GM23338 (cell line): Measurements from ENCODE around the gene FOXJ1. TPM values are rescaled to one million over a fixed set of nuclear protein-coding genes. Genes with fewer than 3 reads are reported as not detected.

Source experiments
- ATAC-seq: fragments of 200-7000 bp; cut with Tn5 transposase; 3 replicates; pipeline ENCODE4 v1.9.1; 2020
- DNase-seq: peaks from one replicate; pipeline ENCODE4 v3.0.0-alpha.2; 2015; ENCODE audit warnings: low spot score
- H2AFZ ChIP-seq: fragments of 200-600 bp; sonication (generic); 2 replicates; pipeline ENCODE4 v1.8.0; 2016; ENCODE audit warnings: antibody characterized with exemption, mild to moderate bottlenecking, moderate library complexity
- H3F3A ChIP-seq: fragments of 200-600 bp; sonication (generic); replicated peaks from 2 replicates; pipeline ENCODE4 v1.8.0; 2017; ENCODE audit warnings: antibody characterized with exemption, mixed run types, low read depth
- H3K27ac ChIP-seq: fragments of 200-600 bp; sonication (generic); 2 replicates; pipeline ENCODE4 v1.6.1; 2016; ENCODE audit warnings: low read depth
- H3K27me3 ChIP-seq: fragments of 200-600 bp; sonication (generic); 2 replicates; pipeline ENCODE4 v1.8.0; 2016; ENCODE audit warnings: mild to moderate bottlenecking, mixed run types, moderate library complexity; ENCODE audit not compliant: insufficient read depth
- H3K36me3 ChIP-seq: fragments of 200-600 bp; sonication (generic); 2 replicates; pipeline ENCODE4 v1.8.0; 2016; ENCODE audit warnings: mild to moderate bottlenecking; ENCODE audit not compliant: insufficient read depth
- H3K4me1 ChIP-seq: fragments of 200-600 bp; sonication (generic); 2 replicates; pipeline ENCODE4 v1.8.0; 2016; ENCODE audit warnings: mild to moderate bottlenecking, moderate library complexity; ENCODE audit not compliant: insufficient read depth
- H3K4me2 ChIP-seq: fragments of 200-600 bp; sonication (generic); 2 replicates; pipeline ENCODE4 v1.7.1; 2017; ENCODE audit warnings: mixed run types
- H3K4me3 ChIP-seq: fragments of 200-600 bp; sonication (generic); 2 replicates; pipeline ENCODE4 v1.6.1; 2016; ENCODE audit warnings: mixed run types
- H3K79me2 ChIP-seq: fragments of 200-600 bp; sonication (generic); replicated peaks from 2 replicates; pipeline ENCODE4 v1.8.0; 2017; ENCODE audit warnings: mild to moderate bottlenecking; ENCODE audit not compliant: insufficient read depth
- H3K9me2 ChIP-seq: fragments of 200-600 bp; sonication (generic); 2 replicates; pipeline ENCODE4 v1.8.0; 2017; ENCODE audit not compliant: insufficient read depth
- H4K20me1 ChIP-seq: fragments of 200-600 bp; sonication (generic); replicated peaks from 2 replicates; pipeline ENCODE4 v1.8.0; 2017; ENCODE audit warnings: mild to moderate bottlenecking; ENCODE audit not compliant: insufficient read depth
- H3K27ac Mint-ChIP-seq: 2 replicates; pipeline ENCODE4 v1.8.0; 2020; ENCODE audit warnings: inconsistent platforms, mild to moderate bottlenecking, moderate library complexity, mixed read lengths
- H3K27me3 Mint-ChIP-seq: 3 replicates; pipeline ENCODE4 v1.8.0; 2022; ENCODE audit warnings: low read depth, mild to moderate bottlenecking, moderate library complexity, mixed read lengths, inconsistent platforms; ENCODE audit not compliant: insufficient read depth, poor library complexity
- H3K36me3 Mint-ChIP-seq: 3 replicates; pipeline ENCODE4 v1.8.0; 2021; ENCODE audit warnings: low read depth, mild to moderate bottlenecking, inconsistent platforms, moderate library complexity, mixed read lengths
- H3K4me1 Mint-ChIP-seq: 3 replicates; pipeline ENCODE4 v1.8.0; 2020; ENCODE audit warnings: mild to moderate bottlenecking, inconsistent platforms, mixed read lengths
- H3K4me3 Mint-ChIP-seq: 3 replicates; pipeline ENCODE4 v1.8.0; 2021; ENCODE audit warnings: moderate library complexity, mild to moderate bottlenecking, inconsistent platforms, mixed read lengths
- H3K9me3 Mint-ChIP-seq: 3 replicates; pipeline ENCODE4 v1.8.0; 2020; ENCODE audit warnings: moderate library complexity, mild to moderate bottlenecking, inconsistent platforms, mixed read lengths
- CREB1 ChIP-seq: fragments of 250-450 bp; sonication (Bioruptor Pico); IDR thresholded peaks from 2 replicates; pipeline ENCODE4 v1.5.0; 2020; ENCODE audit warnings: low read depth, mild to moderate bottlenecking, moderate library complexity
- ETS1 ChIP-seq: IDR thresholded peaks from 2 replicates; pipeline ENCODE4 v1.6.1; 2016; ENCODE audit warnings: antibody characterized with exemption
- EZH2 ChIP-seq: fragments of 200-600 bp; sonication (generic); IDR thresholded peaks from one replicate; pipeline ENCODE4 v1.8.0; 2017; ENCODE audit warnings: antibody characterized with exemption, mild to moderate bottlenecking, low read depth; ENCODE audit not compliant: unreplicated experiment
- EZH2phosphoT487 ChIP-seq: fragments of 200-600 bp; sonication (generic); IDR thresholded peaks from one replicate; pipeline ENCODE4 v1.8.1; 2018; ENCODE audit warnings: antibody characterized with exemption; ENCODE audit not compliant: unreplicated experiment
- JUNB ChIP-seq: IDR thresholded peaks from one replicate; pipeline ENCODE4 v1.6.1; 2016; ENCODE audit warnings: antibody characterized with exemption; ENCODE audit not compliant: unreplicated experiment
- NANOG ChIP-seq: IDR thresholded peaks from 2 replicates; pipeline ENCODE4 v1.6.1; 2016; ENCODE audit warnings: antibody characterized with exemption, borderline replicate concordance
- POLR2AphosphoS5 ChIP-seq: IDR thresholded peaks from 2 replicates; pipeline ENCODE4 v1.6.1; 2016; ENCODE audit warnings: antibody characterized with exemption, low read depth
- REST ChIP-seq: IDR thresholded peaks from one replicate; pipeline ENCODE4 v1.6.1; 2018; ENCODE audit warnings: antibody characterized with exemption; ENCODE audit not compliant: unreplicated experiment
- STAT1 ChIP-seq: IDR thresholded peaks from one replicate; pipeline ENCODE4 v1.6.1; 2016; ENCODE audit warnings: antibody characterized with exemption; ENCODE audit not compliant: unreplicated experiment
- ZNF114 ChIP-seq: fragments of 250-450 bp; sonication (Bioruptor Pico); IDR thresholded peaks from 2 replicates; pipeline ENCODE4 v1.5.0; 2020; ENCODE audit warnings: mild to moderate bottlenecking, moderate library complexity
- ZNF331 ChIP-seq: fragments of 250-450 bp; sonication (Bioruptor Pico); IDR thresholded peaks from 2 replicates; pipeline ENCODE4 v1.5.0; 2020; ENCODE audit warnings: low read depth, mild to moderate bottlenecking, moderate library complexity
- ZNF462 ChIP-seq: fragments of 250-450 bp; sonication (Bioruptor Pico); IDR thresholded peaks from 2 replicates; pipeline ENCODE4 v1.5.0; 2020; ENCODE audit warnings: mild to moderate bottlenecking, moderate library complexity
- polyA plus RNA-seq: library from polyadenylated mRNA; unstranded; fragments of >200 nt; fragmentation: Nextera tagmentation; extraction: Ambion mirVana; gene quantifications from 2 replicates; pipeline ENCODE4 v1.2.1, GENCODE V29; 2016
- total RNA-seq: library from RNA; depleted of rRNA; stranded (reverse); fragments of >200 nt; shearing (Covaris generic); gene quantifications from 2 replicates; pipeline ENCODE4 v1.2.3, GENCODE V29; 2014
- TF ChIP-seq, protein P1 (sequence below), 2 experiments: fragments of 200-600 bp in 1 of 2; sonication (generic) in 1 of 2; conservative IDR thresholded peaks; 2 replicates each; pipeline versions ENCODE4 v1.5.1 to v1.6.1; 2016 to 2017; ENCODE audit warnings: antibody characterized with exemption in 2 of 2, low read depth in 2 of 2, mild to moderate bottlenecking in 2 of 2, moderate library complexity in 1 of 2

FOXJ1 gene
- total and polyA plus RNA-seq, 2 experiments from 2014 or later = 2.3 to 12.3 TPM

DNA sequence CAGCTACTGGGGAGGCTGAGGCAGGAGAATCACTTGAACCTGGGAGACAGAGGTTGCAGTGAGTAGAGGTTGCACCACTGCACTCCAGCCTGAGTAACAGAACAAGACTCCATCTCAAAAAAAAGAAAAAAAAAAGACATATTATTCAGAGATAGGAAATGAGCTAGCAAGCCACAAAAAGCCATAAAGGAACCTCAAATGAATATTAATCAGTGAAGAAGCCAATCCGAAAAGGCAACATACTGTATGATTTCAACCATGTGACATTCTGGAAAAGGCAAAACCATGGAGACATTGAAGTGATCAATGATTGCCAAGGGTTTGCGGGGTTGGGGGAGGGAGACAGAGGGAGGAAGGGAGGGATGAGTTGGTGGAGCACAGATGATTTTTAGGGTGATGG, 29.1 kb downstream of the FOXJ1 start:
- no peak overlapping the region for H3K4me2 ChIP-seq
- no peaks in the 10 kb centered on the region for H3K36me3 ChIP-seq
- Mint-ChIP-seq H3K4me3 (no peak overlapping the region), H3K4me1 (no peaks in the 10 kb centered on the region; the same call in 2 of the 3 replicates), H3K9me3 (peaks cover 4% of the 10 kb centered on the region; the same call in 2 of the 3 replicates), H3K36me3 (no peaks in the 10 kb centered on the region), H3K27ac (no peak overlapping the region; the same call in 1 of the 2 replicates), H3K27me3 (peaks cover 4% of the 10 kb centered on the region)
- DNase-seq = no peak
- no peak overlapping the region for H2AFZ ChIP-seq
- no peak overlapping the region for H3K27ac ChIP-seq
- H3K9me2 ChIP-seq = no peaks in the 10 kb centered on the region
- no peak for TF ChIP-seq CREB1
- TF ChIP-seq POLR2AphosphoS5 = no peak
- no peak for TF ChIP-seq REST
- no peak for TF ChIP-seq JUNB
- no peak for TF ChIP-seq ZNF462 (CRISPR knock-in tag)
- no peak for TF ChIP-seq STAT1
- TF ChIP-seq, protein P1, sequence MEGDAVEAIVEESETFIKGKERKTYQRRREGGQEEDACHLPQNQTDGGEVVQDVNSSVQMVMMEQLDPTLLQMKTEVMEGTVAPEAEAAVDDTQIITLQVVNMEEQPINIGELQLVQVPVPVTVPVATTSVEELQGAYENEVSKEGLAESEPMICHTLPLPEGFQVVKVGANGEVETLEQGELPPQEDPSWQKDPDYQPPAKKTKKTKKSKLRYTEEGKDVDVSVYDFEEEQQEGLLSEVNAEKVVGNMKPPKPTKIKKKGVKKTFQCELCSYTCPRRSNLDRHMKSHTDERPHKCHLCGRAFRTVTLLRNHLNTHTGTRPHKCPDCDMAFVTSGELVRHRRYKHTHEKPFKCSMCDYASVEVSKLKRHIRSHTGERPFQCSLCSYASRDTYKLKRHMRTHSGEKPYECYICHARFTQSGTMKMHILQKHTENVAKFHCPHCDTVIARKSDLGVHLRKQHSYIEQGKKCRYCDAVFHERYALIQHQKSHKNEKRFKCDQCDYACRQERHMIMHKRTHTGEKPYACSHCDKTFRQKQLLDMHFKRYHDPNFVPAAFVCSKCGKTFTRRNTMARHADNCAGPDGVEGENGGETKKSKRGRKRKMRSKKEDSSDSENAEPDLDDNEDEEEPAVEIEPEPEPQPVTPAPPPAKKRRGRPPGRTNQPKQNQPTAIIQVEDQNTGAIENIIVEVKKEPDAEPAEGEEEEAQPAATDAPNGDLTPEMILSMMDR (conservative IDR thresholded peaks at IDR 0.05; ENCODE audit: low read depth in 2 of 2) = no peak
- TF ChIP-seq ZNF331 (CRISPR knock-in tag) = no peak
- TF ChIP-seq EZH2phosphoT487 = no peak
- no peak for TF ChIP-seq NANOG
- no peak for TF ChIP-seq ZNF114 (CRISPR knock-in tag)
- TF ChIP-seq EZH2 = no peak
- TF ChIP-seq ETS1 = no peak
- no peaks in the 10 kb centered on the region for H3K4me1 ChIP-seq
- H4K20me1 ChIP-seq = no peaks in the 10 kb centered on the region
- ATAC-seq = no peak
- H3K79me2 ChIP-seq = no peaks in the 10 kb centered on the region
- H3F3A ChIP-seq = peaks cover 4% of the 10 kb centered on the region; the same call in 1 of the 2 replicates
- no peaks in the 10 kb centered on the region for H3K27me3 ChIP-seq
- H3K4me3 ChIP-seq = no peak overlapping the region
